Trophoblast cell (in vitro differentiated cells and primary cell): ENCODE results near the gene AP4E1.
A peak's percentile ranks its signal among the peaks of the same experiment; 100 is the strongest.

Source experiments
- DNase-seq, 2 donors: peaks; one replicate each; pipeline ENCODE4 v3.0.0-alpha.2; 2016
- H2AFZ ChIP-seq: 2 replicates; pipeline ENCODE4 v1.6.1; 2013; ENCODE audit warnings: low read length, moderate library complexity, mild to moderate bottlenecking; ENCODE audit not compliant: insufficient read depth, poor library complexity
- H2AK5ac ChIP-seq: 2 replicates; pipeline ENCODE4 v1.6.1; 2013; ENCODE audit warnings: mild to moderate bottlenecking, low read length
- H2BK120ac ChIP-seq: 2 replicates; pipeline ENCODE4 v1.6.1; 2013; ENCODE audit warnings: low read length, mild to moderate bottlenecking, moderate library complexity; ENCODE audit not compliant: insufficient read depth, poor library complexity
- H2BK12ac ChIP-seq: 2 replicates; pipeline ENCODE4 v1.6.1; 2013; ENCODE audit warnings: mild to moderate bottlenecking, low read length, moderate library complexity
- H2BK5ac ChIP-seq: 2 replicates; pipeline ENCODE4 v1.6.1; 2013; ENCODE audit warnings: low read length, low read depth, moderate library complexity, mild to moderate bottlenecking; ENCODE audit not compliant: poor library complexity
- H3K14ac ChIP-seq: 2 replicates; pipeline ENCODE4 v1.6.1; 2013; ENCODE audit warnings: mild to moderate bottlenecking, low read length
- H3K18ac ChIP-seq: 2 replicates; pipeline ENCODE4 v1.6.1; 2013; ENCODE audit warnings: mild to moderate bottlenecking, low read length
- H3K23ac ChIP-seq: 2 replicates; pipeline ENCODE4 v1.6.1; 2013; ENCODE audit warnings: low read length
- H3K27ac ChIP-seq: 2 replicates; pipeline ENCODE4 v1.5.1; 2013; ENCODE audit warnings: low read depth, mild to moderate bottlenecking, inconsistent platforms, low read length, moderate library complexity
- H3K27me3 ChIP-seq: 2 replicates; pipeline ENCODE4 v1.6.1; 2013; ENCODE audit warnings: inconsistent platforms, mild to moderate bottlenecking, low read length, moderate library complexity; ENCODE audit not compliant: insufficient read depth
- H3K36me3 ChIP-seq, 2 experiments: 1 replicate in 1 of 2; 2 replicates in 1 of 2; pipeline ENCODE4 v1.6.1; 2013; ENCODE audit warnings: low read length in 2 of 2, mild to moderate bottlenecking in 2 of 2, moderate library complexity in 1 of 2; ENCODE audit not compliant: insufficient read depth in 2 of 2, control insufficient read depth in 1 of 2
- H3K4ac ChIP-seq: 2 replicates; pipeline ENCODE4 v1.6.1; 2013; ENCODE audit warnings: low read depth, mild to moderate bottlenecking, low read length, moderate library complexity
- H3K4me1 ChIP-seq, 2 experiments: 1 replicate in 1 of 2; 2 replicates in 1 of 2; pipeline ENCODE4 v1.6.1; 2013; ENCODE audit warnings: low read length in 2 of 2, mild to moderate bottlenecking in 2 of 2, moderate library complexity in 1 of 2; ENCODE audit not compliant: insufficient read depth in 2 of 2, control insufficient read depth in 1 of 2
- H3K4me2 ChIP-seq: 2 replicates; pipeline ENCODE4 v1.6.1; 2013; ENCODE audit warnings: inconsistent platforms, mild to moderate bottlenecking, low read length, moderate library complexity
- H3K4me3 ChIP-seq: 2 replicates; pipeline ENCODE4 v1.5.1; 2013; ENCODE audit warnings: mild to moderate bottlenecking, low read depth, low read length, inconsistent platforms
- H3K79me1 ChIP-seq: one replicate; pipeline ENCODE4 v1.6.1; 2013; ENCODE audit warnings: low read length
- H3K79me2 ChIP-seq: 2 replicates; pipeline ENCODE4 v1.6.1; 2013; ENCODE audit warnings: low read length, mild to moderate bottlenecking; ENCODE audit not compliant: control insufficient read depth, insufficient read depth, poor library complexity
- H3K9ac ChIP-seq: 2 replicates; pipeline ENCODE4 v1.6.1; 2013; ENCODE audit warnings: mild to moderate bottlenecking, low read length
- H3K9me3 ChIP-seq: 2 replicates; pipeline ENCODE4 v1.6.1; 2013; ENCODE audit warnings: low read depth, mild to moderate bottlenecking, control low read depth, inconsistent platforms, low read length; ENCODE audit not compliant: insufficient read depth
- H4K12ac ChIP-seq: 2 replicates; pipeline ENCODE4 v1.6.1; 2013; ENCODE audit warnings: low read depth, mild to moderate bottlenecking, low read length, moderate library complexity
- H4K8ac ChIP-seq: 2 replicates; pipeline ENCODE4 v1.6.1; 2013; ENCODE audit warnings: low read depth, mild to moderate bottlenecking, low read length, moderate library complexity
- H4K91ac ChIP-seq: one replicate; pipeline ENCODE4 v1.6.1; 2013; ENCODE audit warnings: low read depth, mild to moderate bottlenecking, low read length, moderate library complexity
- WGBS: extraction: QIAGEN DNeasy Blood & Tissue Kit; methylation state at CpG from one replicate; pipeline ENCODE4 v1.1.7; 2013; ENCODE audit warnings: missing lambda C conversion rate; ENCODE audit not compliant: insufficient read length, insufficient coverage; ENCODE audit errors: extremely low coverage; 5-methylcytosine and 5-hydroxymethylcytosine counted together

The AP4E1 gene

DNA sequence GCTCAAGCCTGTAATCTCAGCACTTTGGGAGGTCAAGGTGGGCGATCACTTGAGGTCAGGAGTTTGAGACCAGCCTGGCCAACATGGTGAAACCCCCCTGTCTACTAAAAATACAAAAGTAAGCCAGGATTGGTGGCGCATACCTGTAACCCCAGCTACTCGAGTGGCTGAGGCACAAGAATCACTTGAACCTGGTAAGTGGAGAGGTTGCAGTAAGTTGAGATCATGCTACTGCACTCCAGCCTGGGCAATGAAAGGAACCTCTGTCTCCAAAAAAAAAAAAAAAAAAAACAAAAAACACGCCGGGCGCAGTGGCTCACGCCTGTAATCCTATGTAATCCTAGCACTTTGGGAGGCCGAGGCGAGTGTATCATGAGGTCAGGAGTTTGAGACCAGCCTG, 18.9 kb upstream of the AP4E1 start:
- no peak overlapping the region for H3K4me2 ChIP-seq
- no peak overlapping the region for H2AK5ac ChIP-seq
- no peak overlapping the region for H3K4me3 ChIP-seq
- peaks cover 4% of the 10 kb centered on the region for H3K9me3 ChIP-seq
- no peak overlapping the region for H3K27ac ChIP-seq
- no peaks in the 10 kb centered on the region for H3K27me3 ChIP-seq
- H2BK5ac ChIP-seq, result no peak overlapping the region
- H3K4me1 ChIP-seq, result peaks cover 0 to 4% of the 10 kb centered on the region in 2 experiments
- no peak for DNase-seq
- no peak overlapping the region for H4K12ac ChIP-seq
- H2AFZ ChIP-seq, result no peak overlapping the region
- H4K91ac ChIP-seq, result no peak overlapping the region
- peaks cover 4% of the 10 kb centered on the region for H3K79me1 ChIP-seq
- no peak overlapping the region for H4K8ac ChIP-seq
- no peak overlapping the region for H2BK12ac ChIP-seq
- H3K18ac ChIP-seq, result no peak overlapping the region
- H3K9ac ChIP-seq, result no peak overlapping the region
- H3K36me3 ChIP-seq, result no peaks in the 10 kb centered on the region
- no CpG with 5 or more reads among the region's 9 CpGs for WGBS
- H2BK120ac ChIP-seq, result no peak overlapping the region
- H3K79me2 ChIP-seq, result no peaks in the 10 kb centered on the region
- no peak overlapping the region for H3K23ac ChIP-seq
- no peak overlapping the region for H3K14ac ChIP-seq
- H3K4ac ChIP-seq, result no peak overlapping the region

GRCh38 chr15:50890751-50891150, 17.7 kb upstream of the AP4E1 start:
- H3K4ac ChIP-seq, result no peak overlapping the region
- H2BK12ac ChIP-seq, result no peak overlapping the region
- no peak overlapping the region for H3K4me3 ChIP-seq
- no peak overlapping the region for H2AK5ac ChIP-seq
- no peaks in the 10 kb centered on the region for H3K4me1 ChIP-seq
- no peaks in the 10 kb centered on the region for H3K27me3 ChIP-seq
- no peak overlapping the region for H3K14ac ChIP-seq
- no peak overlapping the region for H3K23ac ChIP-seq
- no peak overlapping the region for H4K8ac ChIP-seq
- WGBS, result no CpG with 5 or more reads among the region's 5 CpGs
- H3K9me3 ChIP-seq, result peaks cover 6% of the 10 kb centered on the region
- H3K79me1 ChIP-seq, result no peaks in the 10 kb centered on the region
- no peak overlapping the region for H3K27ac ChIP-seq
- H2BK5ac ChIP-seq, result no peak overlapping the region
- DNase-seq, result peak in 1 of 2 donors; percentile 43
- H3K4me2 ChIP-seq, result no peak overlapping the region
- no peak overlapping the region for H2BK120ac ChIP-seq
- H3K9ac ChIP-seq, result no peak overlapping the region
- no peak overlapping the region for H4K12ac ChIP-seq
- H2AFZ ChIP-seq, result no peak overlapping the region
- no peak overlapping the region for H3K18ac ChIP-seq
- H3K79me2 ChIP-seq, result no peaks in the 10 kb centered on the region
- H4K91ac ChIP-seq, result no peak overlapping the region
- no peaks in the 10 kb centered on the region for H3K36me3 ChIP-seq

GRCh38 chr15:50891159-50891558, 17.3 kb upstream of the AP4E1 start:
- Histone ChIP-seq H3K36me3 (no peaks in the 10 kb centered on the region), H3K23ac (no peak overlapping the region), H3K18ac (no peak overlapping the region), H3K4ac (no peak overlapping the region), H2AK5ac (no peak overlapping the region), H2AFZ (no peak overlapping the region), H3K4me1 (no peaks in the 10 kb centered on the region), H2BK120ac (no peak overlapping the region), H3K14ac (no peak overlapping the region), H4K91ac (no peak overlapping the region), H3K4me3 (no peak overlapping the region), H2BK12ac (no peak overlapping the region), H4K8ac (no peak overlapping the region), H3K4me2 (no peak overlapping the region), H3K27me3 (no peaks in the 10 kb centered on the region), H3K27ac (no peak overlapping the region), H3K79me2 (no peaks in the 10 kb centered on the region), H3K9me3 (peaks cover 6% of the 10 kb centered on the region), H4K12ac (no peak overlapping the region), H3K9ac (no peak overlapping the region), H2BK5ac (no peak overlapping the region), H3K79me1 (no peaks in the 10 kb centered on the region)
- no CpG with 5 or more reads among the region's 1 CpG for WGBS
- no peak for DNase-seq

DNA sequence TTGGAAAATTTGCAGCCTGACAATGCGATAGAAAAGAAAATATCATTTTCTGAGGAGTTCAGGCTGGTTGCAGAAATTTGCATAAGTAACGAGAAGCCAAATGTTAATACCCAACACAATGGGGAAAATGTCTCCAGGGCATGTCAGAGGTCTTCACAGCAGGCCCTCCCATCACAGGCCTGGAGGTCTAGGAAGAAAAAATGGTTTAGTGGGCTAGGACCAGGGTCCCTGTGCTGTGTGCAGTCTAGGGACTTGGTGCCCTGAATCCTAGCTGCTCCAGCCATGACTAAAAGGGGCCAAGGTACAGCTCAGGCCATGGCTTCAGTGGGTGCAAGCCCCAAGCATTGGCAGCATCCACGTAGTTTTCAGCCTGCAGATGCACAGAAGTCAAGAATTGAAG, 14.5 kb upstream of the AP4E1 start:
- Histone ChIP-seq H2BK12ac (no peak overlapping the region), H3K9ac (no peak overlapping the region), H3K4ac (no peak overlapping the region), H3K4me3 (no peak overlapping the region), H4K12ac (no peak overlapping the region), H3K27me3 (no peaks in the 10 kb centered on the region), H3K79me1 (no peaks in the 10 kb centered on the region), H3K9me3 (peaks cover 6% of the 10 kb centered on the region), H2AK5ac (no peak overlapping the region), H3K27ac (no peak overlapping the region), H4K91ac (no peak overlapping the region), H3K14ac (no peak overlapping the region), H3K36me3 (no peaks in the 10 kb centered on the region), H3K4me1 (no peaks in the 10 kb centered on the region), H2BK5ac (no peak overlapping the region), H3K18ac (no peak overlapping the region), H2AFZ (no peak overlapping the region), H4K8ac (no peak overlapping the region), H3K4me2 (no peak overlapping the region), H3K79me2 (no peaks in the 10 kb centered on the region), H2BK120ac (no peak overlapping the region), H3K23ac (no peak overlapping the region)
- WGBS, result no CpG with 5 or more reads among the region's 3 CpGs
- DNase-seq, result no peak
